Liver (tissue), 9 donors: Measurements from ENCODE around the gene ZNF653. TPM values are rescaled to one million over a fixed set of nuclear protein-coding genes. Genes with fewer than 3 reads are reported as not detected.

Source experiments
- DNase-seq: peaks from one replicate; pipeline ENCODE4 v3.0.0-alpha.2; 2017; ENCODE audit warnings: low spot score
- H3K27ac ChIP-seq, 2 donors: one replicate each; pipeline ENCODE4 v1.7.0; 2013; ENCODE audit warnings: inconsistent platforms in 2 of 2, low read length in 2 of 2, control low read depth in 1 of 2, low read depth in 1 of 2, mild to moderate bottlenecking in 1 of 2
- H3K27me3 ChIP-seq, 4 donors: one replicate each; pipeline versions ENCODE4 v1.6.1 to v1.7.0; 2013; ENCODE audit warnings: low read length in 3 of 4, inconsistent platforms in 1 of 4, mild to moderate bottlenecking in 1 of 4, moderate library complexity in 1 of 4; ENCODE audit not compliant: control insufficient read depth in 4 of 4, insufficient read depth in 4 of 4
- H3K36me3 ChIP-seq, 4 donors: one replicate each; pipeline versions ENCODE4 v1.6.1 to v1.7.0; 2013; ENCODE audit warnings: low read length in 3 of 4, mild to moderate bottlenecking in 3 of 4, low read depth in 1 of 4, moderate library complexity in 1 of 4; ENCODE audit not compliant: control insufficient read depth in 4 of 4, insufficient read depth in 3 of 4
- H3K4me1 ChIP-seq, 4 donors: one replicate each; pipeline versions ENCODE4 v1.6.1 to v1.7.0; 2013; ENCODE audit warnings: low read length in 3 of 4, mild to moderate bottlenecking in 3 of 4, moderate library complexity in 1 of 4; ENCODE audit not compliant: control insufficient read depth in 4 of 4, insufficient read depth in 4 of 4
- H3K4me3 ChIP-seq, 3 donors: one replicate each; pipeline versions ENCODE4 v1.6.1 to v1.7.0; 2013; ENCODE audit warnings: low read length in 3 of 3, control low read depth in 1 of 3, low read depth in 1 of 3, mild to moderate bottlenecking in 1 of 3
- H3K9ac ChIP-seq, 2 donors: one replicate each; pipeline ENCODE4 v1.7.0; 2013; ENCODE audit warnings: low read length in 2 of 2, mild to moderate bottlenecking in 2 of 2, moderate library complexity in 2 of 2, control low read depth in 1 of 2, low read depth in 1 of 2
- H3K9me3 ChIP-seq, 4 donors: one replicate each; pipeline versions ENCODE4 v1.6.1 to v1.7.0; 2013; ENCODE audit warnings: low read length in 3 of 4; ENCODE audit not compliant: control insufficient read depth in 4 of 4
- ATF3 ChIP-seq: IDR thresholded peaks from 2 replicates; pipeline ENCODE4 v1.6.1; 2016; ENCODE audit warnings: antibody characterized with exemption
- CTCF ChIP-seq: fragments of 150-350 bp; IDR thresholded peaks from 2 replicates; pipeline ENCODE4 v1.5.1; 2017; ENCODE audit warnings: improper control_type of control experiment, low read depth, low read length; ENCODE audit not compliant: missing input control
- EGR1 ChIP-seq, 2 donors: IDR thresholded peaks; 2 replicates each; pipeline ENCODE4 v1.6.1; 2016 to 2018; ENCODE audit warnings: antibody characterized with exemption in 2 of 2, low read depth in 2 of 2
- FOXA1 ChIP-seq: IDR thresholded peaks from 2 replicates; pipeline ENCODE4 v1.6.1; 2016; ENCODE audit warnings: antibody characterized with exemption
- GABPA ChIP-seq, 2 donors: IDR thresholded peaks in 1 of 2; conservative IDR thresholded peaks in 1 of 2; 2 replicates each; pipeline ENCODE4 v1.6.1; 2016; ENCODE audit warnings: antibody characterized with exemption in 2 of 2, mild to moderate bottlenecking in 1 of 2, moderate library complexity in 1 of 2
- HNF4A ChIP-seq, 2 donors: conservative IDR thresholded peaks; 2 replicates each; pipeline ENCODE4 v1.6.1; 2016; ENCODE audit warnings: antibody characterized with exemption in 2 of 2, mild to moderate bottlenecking in 2 of 2
- HNF4G ChIP-seq: IDR thresholded peaks from 2 replicates; pipeline ENCODE4 v1.6.1; 2016; ENCODE audit warnings: antibody characterized with exemption
- MAX ChIP-seq: IDR thresholded peaks from 2 replicates; pipeline ENCODE4 v1.6.1; 2016; ENCODE audit warnings: antibody characterized with exemption
- NR2F2 ChIP-seq: IDR thresholded peaks from 2 replicates; pipeline ENCODE4 v1.6.1; 2016; ENCODE audit warnings: antibody characterized with exemption
- RAD21 ChIP-seq, 2 donors: IDR thresholded peaks; 2 replicates each; pipeline ENCODE4 v1.6.1; 2016; ENCODE audit warnings: antibody characterized with exemption in 2 of 2, mild to moderate bottlenecking in 2 of 2
- REST ChIP-seq: IDR thresholded peaks from 2 replicates; pipeline ENCODE4 v1.6.1; 2016; ENCODE audit warnings: antibody characterized with exemption, mild to moderate bottlenecking
- RXRA ChIP-seq, 2 donors: IDR thresholded peaks; 2 replicates each; pipeline ENCODE4 v1.6.1; 2017 to 2018; ENCODE audit warnings: antibody characterized with exemption in 2 of 2, mild to moderate bottlenecking in 1 of 2
- SP1 ChIP-seq: IDR thresholded peaks from 2 replicates; pipeline ENCODE4 v1.6.1; 2018; ENCODE audit warnings: antibody characterized with exemption, mild to moderate bottlenecking
- TAF1 ChIP-seq: conservative IDR thresholded peaks from 2 replicates; pipeline ENCODE4 v1.6.1; 2016; ENCODE audit warnings: antibody characterized with exemption, mild to moderate bottlenecking
- YY1 ChIP-seq: IDR thresholded peaks from 2 replicates; pipeline ENCODE4 v1.6.1; 2016; ENCODE audit warnings: antibody characterized with exemption, mild to moderate bottlenecking
- ZBTB33 ChIP-seq: IDR thresholded peaks from 2 replicates; pipeline ENCODE4 v1.6.1; 2016; ENCODE audit warnings: antibody characterized with exemption
- WGBS: extraction: QIAGEN DNeasy Blood & Tissue Kit; methylation state at CpG from one replicate; pipeline ENCODE4 v1.1.7; 2013; 5-methylcytosine and 5-hydroxymethylcytosine counted together
- polyA plus RNA-seq, 2 donors: library from polyadenylated mRNA; stranded (reverse) in 1 of 2; unstranded in 1 of 2; fragments of 200-250 nt in 1 of 2; fragments of >200 nt in 1 of 2; fragmentation: Nextera tagmentation in 1 of 2; extraction: Ambion mirVana in 1 of 2; gene quantifications; one replicate each; pipeline versions ENCODE4 v1.2.1 to v1.2.3, GENCODE V29; 2013 to 2015
- total RNA-seq, 2 donors: library from RNA; depleted of rRNA; stranded (reverse); fragments of >200 nt; gene quantifications; one replicate each; pipeline ENCODE4 v1.2.3, GENCODE V29; 2014
- donor health status: healthy.
- donor health status: healthy.
- donor health status: healthy.
- donor health status: healthy.
- donor health status: healthy.

ZNF653 gene
- total and polyA plus RNA-seq, 4 donors = 1.3 to 4.6 (median 3.1) TPM

GRCh38 chr19:11445141-11445540, 60.5 kb downstream of the ZNF653 start:
- Histone ChIP-seq H3K36me3 (peaks cover 28 to 65% (median 38%) of the 10 kb centered on the region in 4 donors), H3K4me3 (no peak overlapping the region)
- WGBS = 91% methylated on average over 13 of the region's 13 CpGs

More at GRCh38 chr19:11445141-11445540, 60.5 kb downstream of the ZNF653 start:
- TF ChIP-seq ATF3 (no peak), YY1 (no peak), SP1 (no peak), NR2F2 (no peak), HNF4G (no peak), EGR1 (IDR thresholded peaks at IDR 0.05; ENCODE audit: low read depth in 2 of 2) (no peak), ZBTB33 (no peak), RXRA (IDR thresholded peaks at IDR 0.05) (no peak), MAX (no peak), HNF4A (conservative IDR thresholded peaks at IDR 0.05) (no peak), REST (no peak), CTCF (no peak), TAF1 (no peak), GABPA (IDR thresholded peaks at IDR 0.05 in 1 of 2, conservative IDR thresholded peaks at IDR 0.05 in 1 of 2) (no peak), RAD21 (IDR thresholded peaks at IDR 0.05) (no peak), FOXA1 (no peak)
- Histone ChIP-seq H3K27ac (no peak overlapping the region), H3K27me3 (no peaks in the 10 kb centered on the region), H3K9ac (no peak overlapping the region), H3K9me3 (no peaks in the 10 kb centered on the region), H3K4me1 (no peaks in the 10 kb centered on the region)
- DNase-seq = no peak
